Measurements from ENCODE around the gene PDK3.

PDK3 gene

GRCh38 chrX:24483596-24483995 is 18.5 kb downstream of the PDK3 start:
- no peak for DNase-seq

GRCh38 chrX:24485323-24485722 is 20.2 kb downstream of the PDK3 start:
- DNase-seq, result no peak

GRCh38 chrX:24485976-24486680 is 21.0 kb downstream of the PDK3 start:
- DNase-seq, result no peak

- DNase-seq, result no peak
Observed at GRCh38 chrX:24487571-24487970, 22.5 kb downstream of the PDK3 start.

GRCh38 chrX:24491741-24492140 is 26.7 kb downstream of the PDK3 start:
- no peak for DNase-seq

- no peak for DNase-seq
Observed at GRCh38 chrX:24493740-24494581, 28.9 kb downstream of the PDK3 start.

- peak; percentile 15 to 52 for DNase-seq
Observed at GRCh38 chrX:24494647-24495075, 29.6 kb downstream of the PDK3 start.

GRCh38 chrX:24495700-24496099 is 30.6 kb downstream of the PDK3 start:
- no peak for DNase-seq

GRCh38 chrX:24498181-24498580 is 33.1 kb downstream of the PDK3 start:
- peak in 1 of 2 experiments; percentile 9 for DNase-seq

- no peak for DNase-seq
Observed at GRCh38 chrX:24498975-24499374, 33.9 kb downstream of the PDK3 start.

- no peak for DNase-seq
Observed at GRCh38 chrX:24506082-24506481, 41.0 kb downstream of the PDK3 start.

GRCh38 chrX:24508375-24508774 is 43.3 kb downstream of the PDK3 start:
- DNase-seq, result no peak

GRCh38 chrX:24513416-24513815 is 48.3 kb downstream of the PDK3 start:
- DNase-seq, result no peak

GRCh38 chrX:24515447-24515846 is 50.4 kb downstream of the PDK3 start:
- DNase-seq, result peak in 1 of 2 experiments; percentile 1

- DNase-seq, result no peak
Observed at GRCh38 chrX:24520472-24520871, 55.4 kb downstream of the PDK3 start.

GRCh38 chrX:24525455-24525854 is 60.4 kb downstream of the PDK3 start:
- no peak for DNase-seq

GRCh38 chrX:24526616-24527015 is 61.5 kb downstream of the PDK3 start:
- no peak for DNase-seq

GRCh38 chrX:24528605-24529004 is 63.5 kb downstream of the PDK3 start:
- DNase-seq, result no peak

- DNase-seq, result no peak
Observed at GRCh38 chrX:24536551-24536950, 71.5 kb downstream of the PDK3 start.

GRCh38 chrX:24542756-24543155 is 77.7 kb downstream of the PDK3 start:
- DNase-seq, result no peak

- DNase-seq, result no peak
Observed at GRCh38 chrX:24547961-24548360, 82.9 kb downstream of the PDK3 start.

GRCh38 chrX:24550166-24550565 is 85.1 kb downstream of the PDK3 start:
- DNase-seq, result no peak

GRCh38 chrX:24553011-24553410 is 87.9 kb downstream of the PDK3 start:
- DNase-seq, result peak in 1 of 2 experiments; percentile 0

- peak in 1 of 2 experiments; percentile 12 for DNase-seq
Observed at GRCh38 chrX:24561121-24561520, 96.0 kb downstream of the PDK3 start.
